GM12878 (cell line): ENCODE results near the gene TULP4. TPM values are rescaled to one million over a fixed set of nuclear protein-coding genes. Genes with fewer than 3 reads are reported as not detected.

ENCODE experiments used
- ATAC-seq: fragments of 200-7000 bp; cut with Tn5 transposase; 3 replicates; pipeline ENCODE4 v1.9.1; 2020; ENCODE audit warnings: mild to moderate bottlenecking, moderate library complexity
- BruUV-seq: library from RNA; stranded (reverse); fragments of 400-500 nt; replicated peaks from 2 replicates; lab custom pipeline; 2021; lab: Mats Ljungman, UMichigan
- CTCF ChIA-PET: fragments of 300-600 bp; sonication (Branson Sonifier 250); formaldehyde crosslinking; extraction: SDS; loops from one replicate; lab custom pipeline; 2021; ENCODE audit warnings: inconsistent platforms; lab: Yijun Ruan, JAX
- POLR2A ChIA-PET: fragments of 350-600 bp; formaldehyde crosslinking; extraction: SDS; loops from one replicate; lab custom pipeline; 2021; ENCODE audit warnings: inconsistent platforms; lab: Charles Lee
- RAD21 ChIA-PET: fragments of 300-600 bp; sonication (Branson Sonifier 250); formaldehyde crosslinking; loops from one replicate; lab custom pipeline; 2023; ENCODE audit warnings: antibody characterized with exemption; ENCODE audit not compliant: unreplicated experiment; lab: Charles Lee
- SMC1A ChIA-PET: fragments of 300-600 bp; sonication (Branson Sonifier 250); formaldehyde crosslinking; loops from one replicate; lab custom pipeline; 2023; ENCODE audit not compliant: unreplicated experiment, uncharacterized antibody; lab: Charles Lee
- DNase-seq: peaks from one replicate; pipeline ENCODE4 v3.0.0-alpha.2; 2011; ENCODE audit warnings: low read depth, low spot score
- FAIRE-seq: peaks from 3 replicates; lab custom pipeline; 2011; peaks lifted over from hg19 to GRCh38; lab: Jason Lieb, UNC
- H2AFZ ChIP-seq: 2 replicates; pipeline ENCODE4 v1.6.0; 2011; ENCODE audit warnings: low read depth, low read length, control low read depth; ENCODE audit not compliant: control insufficient read depth
- H3K27ac ChIP-seq: 2 replicates; pipeline ENCODE4 v1.5.1; 2011; ENCODE audit warnings: control low read depth; ENCODE audit not compliant: control insufficient read depth, insufficient read depth
- H3K27me3 ChIP-seq, 2 experiments: replicated peaks in 1 of 2; 2 replicates each; pipeline versions ENCODE4 v1.6.0 to v1.6.1; 2011; ENCODE audit warnings: low read length in 1 of 2; ENCODE audit not compliant: control insufficient read depth in 2 of 2, insufficient read depth in 2 of 2
- H3K36me3 ChIP-seq, 2 experiments: 2 replicates each; pipeline ENCODE4 v1.5.1; 2011; ENCODE audit warnings: low read length in 1 of 2; ENCODE audit not compliant: control insufficient read depth in 2 of 2, insufficient read depth in 2 of 2
- H3K4me1 ChIP-seq: 2 replicates; pipeline ENCODE4 v1.6.1; 2011; ENCODE audit warnings: mild to moderate bottlenecking, low read length, moderate library complexity, mixed read lengths; ENCODE audit not compliant: control insufficient read depth, insufficient read depth
- H3K4me2 ChIP-seq: 2 replicates; pipeline ENCODE4 v1.6.0; 2011; ENCODE audit warnings: control low read depth; ENCODE audit not compliant: control insufficient read depth, insufficient read depth
- H3K4me3 ChIP-seq: fragments of 200-600 bp; sonication (generic); 2 replicates; pipeline ENCODE4 v1.5.1; 2016
- H3K79me2 ChIP-seq: 2 replicates; pipeline ENCODE4 v1.6.0; 2011; ENCODE audit warnings: low read length; ENCODE audit not compliant: control insufficient read depth, insufficient read depth
- H3K9ac ChIP-seq: 2 replicates; pipeline ENCODE4 v1.8.0; 2011; ENCODE audit warnings: low read length, control low read depth, mixed read lengths; ENCODE audit not compliant: control insufficient read depth, insufficient read depth
- H3K9me3 ChIP-seq: replicated peaks from 3 replicates; pipeline ENCODE4 v1.5.1; 2011; ENCODE audit warnings: mild to moderate bottlenecking, low read length; ENCODE audit not compliant: control insufficient read depth, insufficient read depth
- H4K20me1 ChIP-seq: 2 replicates; pipeline ENCODE4 v1.6.0; 2011; ENCODE audit not compliant: control insufficient read depth, insufficient read depth
- CBX3 ChIP-seq: fragments of 200-600 bp; sonication (generic); IDR thresholded peaks from 2 replicates; pipeline ENCODE4 v1.6.1; 2016; ENCODE audit warnings: low read depth, borderline replicate concordance
- CEBPB ChIP-seq, 2 experiments: fragments of 150-350 bp in 1 of 2; IDR thresholded peaks; 2 replicates each; pipeline ENCODE4 v1.6.1; 2012 to 2014; ENCODE audit warnings: low read depth in 2 of 2, low read length in 2 of 2, borderline replicate concordance in 1 of 2, inconsistent platforms in 1 of 2
- DPF2 ChIP-seq: fragments of 450-650 bp; IDR thresholded peaks from 2 replicates; pipeline ENCODE4 v1.6.1; 2017; ENCODE audit warnings: mild to moderate bottlenecking
- HDAC6 ChIP-seq: fragments of 200-600 bp; sonication (generic); IDR thresholded peaks from one replicate; pipeline ENCODE4 v1.8.0; 2017; ENCODE audit warnings: antibody characterized with exemption; ENCODE audit not compliant: unreplicated experiment
- HSF1 ChIP-seq: fragments of 150-350 bp; IDR thresholded peaks from 2 replicates; pipeline ENCODE4 v1.6.1; 2014; ENCODE audit warnings: mild to moderate bottlenecking, low read depth, low read length
- IKZF2 ChIP-seq, 2 experiments: fragments of 450-650 bp; IDR thresholded peaks; 2 replicates each; pipeline ENCODE4 v1.6.1; 2017; ENCODE audit warnings: mild to moderate bottlenecking in 2 of 2, moderate library complexity in 2 of 2
- IRF3 ChIP-seq: fragments of 450-650 bp; IDR thresholded peaks from 2 replicates; pipeline ENCODE4 v1.6.1; 2014; ENCODE audit warnings: mild to moderate bottlenecking
- MTA2 ChIP-seq: fragments of 450-650 bp; IDR thresholded peaks from 2 replicates; pipeline ENCODE4 v1.6.1; 2016; ENCODE audit warnings: low read depth, mild to moderate bottlenecking, moderate library complexity
- NFYA ChIP-seq: IDR thresholded peaks from 2 replicates; pipeline ENCODE4 v1.6.1; 2011; ENCODE audit warnings: low read depth, mild to moderate bottlenecking, low read length, improper control_type of control experiment, borderline replicate concordance
- POLR2AphosphoS2 ChIP-seq: IDR thresholded peaks from 2 replicates; pipeline ENCODE4 v1.6.1; 2011; ENCODE audit warnings: low read depth, mild to moderate bottlenecking, low read length, improper control_type of control experiment, moderate library complexity
- REST ChIP-seq: IDR thresholded peaks from 2 replicates; pipeline ENCODE4 v1.6.1; 2012; ENCODE audit warnings: mild to moderate bottlenecking, low read depth, low read length
- SREBF1 ChIP-seq: IDR thresholded peaks from 2 replicates; pipeline ENCODE4 v1.6.1; 2012; ENCODE audit warnings: mild to moderate bottlenecking, low read length
- YY1 ChIP-seq: IDR thresholded peaks from 2 replicates; pipeline ENCODE4 v1.6.1; 2011; ENCODE audit warnings: low read depth, mild to moderate bottlenecking, low read length
- ZBTB11 ChIP-seq: fragments of 450-650 bp; formaldehyde crosslinking; IDR thresholded peaks from 2 replicates; pipeline ENCODE4 v1.5.0; 2022; ENCODE audit warnings: mild to moderate bottlenecking, missing genetic modification characterization
- ZZZ3 ChIP-seq: IDR thresholded peaks from 2 replicates; pipeline ENCODE4 v1.6.1; 2011; ENCODE audit warnings: low read depth; ENCODE audit not compliant: control insufficient read depth, insufficient read length
- WGBS: methylation state at CpG from one replicate; pipeline ENCODE4 v1.1.6; 2016; ENCODE audit warnings: low lambda C conversion rate; ENCODE audit not compliant: insufficient replicate concordance, insufficient coverage; ENCODE audit errors: missing lambda C conversion rate; 5-methylcytosine and 5-hydroxymethylcytosine counted together
- in situ Hi-C: fragments of 300-500 bp; cut with MboI; formaldehyde crosslinking; loops from 9 replicates; pipeline ENCODE4 v1.14.3; 2018; ENCODE audit warnings: mixed read lengths
- intact Hi-C: fragments of 100-400 bp; cut with micrococcal nuclease; formaldehyde crosslinking; loops from one replicate; pipeline ENCODE4 v1.14.2; 2022; ENCODE audit not compliant: unreplicated experiment
- polyA plus RNA-seq, 11 experiments: library from polyadenylated mRNA; depleted of rRNA in 4 of 11; unstranded in 6 of 11; stranded (reverse) in 5 of 11; fragments of >200 nt; fragmentation: Nextera tagmentation in 4 of 11; fragmentation: Illumina TruSeq in 1 of 11; extraction: Ambion mirVana in 4 of 11; extraction: Trizol in 1 of 11; gene quantifications; 1 replicate in 1 of 11; 2 replicates in 10 of 11; pipeline versions ENCODE4 v1.2.1 to v1.2.3, GENCODE V29; 2011 to 2016; ENCODE audit warnings: inconsistent platforms in 2 of 11, missing spikeins in 2 of 11, low read depth in 1 of 11
- total RNA-seq, 4 experiments: library from RNA; depleted of rRNA in 3 of 4; stranded (reverse); fragments of >200 nt in 3 of 4; fragmentation: Illumina TruSeq in 1 of 4; extraction: Trizol in 1 of 4; gene quantifications; 2 replicates each; pipeline versions ENCODE4 v1.2.1 to v1.2.3, GENCODE V29; 2013 to 2021

TULP4 gene
- total and polyA plus RNA-seq, 10 of the 15 experiments (the other 5 are each of a cell fraction or from before 2014, with no cell fraction given) = 0.73 to 31.8 (median 14.0) TPM

- Histone ChIP-seq H3K79me2 (no peaks in the 10 kb centered on the region), H3K27me3 (no peaks in the 10 kb centered on the region), H2AFZ (no peak overlapping the region), H3K4me2 (no peak overlapping the region), H3K9me3 (no peaks in the 10 kb centered on the region), H3K4me3 (no peak overlapping the region), H3K36me3 (peaks cover 3 to 11% of the 10 kb centered on the region in 2 experiments; a peak in 3 of 4 replicates), H4K20me1 (no peaks in the 10 kb centered on the region), H3K4me1 (no peaks in the 10 kb centered on the region), H3K27ac (no peak overlapping the region), H3K9ac (no peak overlapping the region)
- 65% methylated on average over 4 of the region's 4 CpGs for WGBS
- CTCF ChIA-PET = interaction anchor here (0.6 kb wide), 1 partner anchor 232 kb away, joined by 3 read pairs; no protein-coding TSS in a partner anchor
- BruUV-seq = no TSS peak
- FAIRE-seq (no peak), DNase-seq (no peak), ATAC-seq (no peak)
- RAD21 ChIA-PET = no interaction called here
- intact Hi-C loops (no loop called here), in situ Hi-C loops (no loop called here)
- SMC1A ChIA-PET = interaction anchor here (0.7 to 2.8 kb wide), 7 partner anchors 8 to 239 kb away, joined by 3 to 7 read pairs (median 3); no protein-coding TSS in a partner anchor
- POLR2A ChIA-PET = interaction anchor here (0.6 to 1.1 kb wide), 2 partner anchors 11 to 88 kb away, joined by 3 read pairs; no protein-coding TSS in a partner anchor
- no peak for TF ChIP-seq REST
- no peak for TF ChIP-seq NFYA
- no peak for TF ChIP-seq ZZZ3
- TF ChIP-seq CBX3 = no peak
- no peak for TF ChIP-seq DPF2
- TF ChIP-seq IKZF2 (IDR thresholded peaks at IDR 0.05) = no peak
- no peak for TF ChIP-seq YY1
- TF ChIP-seq SREBF1 = no peak
- no peak for TF ChIP-seq HDAC6
- TF ChIP-seq MTA2 = no peak
- no peak for TF ChIP-seq IRF3
- no peak for TF ChIP-seq HSF1
- TF ChIP-seq POLR2AphosphoS2 = no peak
- TF ChIP-seq CEBPB (IDR thresholded peaks at IDR 0.05; ENCODE audit: borderline replicate concordance in 1 of 2, low read depth in 2 of 2, low read length in 2 of 2) = no peak
- TF ChIP-seq ZBTB11 = no peak
Observed at GRCh38 chr6:158459726-158460125, 147.5 kb downstream of the TULP4 start.
